ENCODE results near the gene P2RX2. TPM values are rescaled to one million over a fixed set of nuclear protein-coding genes. Genes with fewer than 3 reads are reported as not detected.

The P2RX2 gene
- total and polyA plus RNA-seq, 3 donors from 2014 or later = 2.2 to 3.0 (median 2.7) TPM

DNA sequence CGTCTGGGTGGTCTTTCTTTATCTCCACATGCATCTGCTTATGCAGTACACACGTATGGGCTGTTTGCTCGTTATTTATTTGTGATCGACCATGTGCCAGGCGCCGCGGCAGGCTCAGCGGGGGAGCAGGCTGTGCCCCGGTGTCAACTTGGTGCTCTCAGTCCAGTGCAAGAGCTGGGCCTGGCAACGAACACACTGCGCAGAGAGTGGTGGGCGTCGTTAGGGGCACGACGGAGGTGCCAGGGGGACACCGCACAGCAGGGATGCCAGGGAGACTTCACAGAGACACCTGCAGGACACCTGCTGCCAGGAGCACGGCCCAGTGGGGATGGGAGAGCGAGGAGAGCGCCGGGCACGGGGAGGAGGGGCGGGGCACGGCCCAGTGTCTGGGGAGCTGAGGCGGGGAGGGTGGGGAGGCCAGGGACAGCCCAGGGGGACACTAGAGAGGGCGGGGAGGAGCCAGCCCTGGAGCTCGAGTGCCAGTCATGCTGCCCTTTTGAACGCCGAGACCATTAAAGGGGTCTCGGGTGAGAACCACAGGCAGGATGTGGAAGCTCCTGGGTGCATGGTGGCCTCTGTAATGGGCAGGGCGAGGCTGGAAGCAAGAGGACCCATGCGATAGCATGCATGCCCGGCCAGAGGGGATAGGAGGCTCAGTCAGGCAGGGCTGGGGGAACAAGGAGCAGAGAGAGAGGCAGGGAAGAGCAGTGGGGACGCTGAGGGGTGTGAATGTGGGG is 7.5 kb upstream of the P2RX2 start:
- intact Hi-C loops (cut with DNase I; ENCODE audit: low total_unique reads) = no loop called here
- WGBS, 2 donors = 76 to 85% methylated on average over 27 to 33 of the region's 33 CpGs

DNA sequence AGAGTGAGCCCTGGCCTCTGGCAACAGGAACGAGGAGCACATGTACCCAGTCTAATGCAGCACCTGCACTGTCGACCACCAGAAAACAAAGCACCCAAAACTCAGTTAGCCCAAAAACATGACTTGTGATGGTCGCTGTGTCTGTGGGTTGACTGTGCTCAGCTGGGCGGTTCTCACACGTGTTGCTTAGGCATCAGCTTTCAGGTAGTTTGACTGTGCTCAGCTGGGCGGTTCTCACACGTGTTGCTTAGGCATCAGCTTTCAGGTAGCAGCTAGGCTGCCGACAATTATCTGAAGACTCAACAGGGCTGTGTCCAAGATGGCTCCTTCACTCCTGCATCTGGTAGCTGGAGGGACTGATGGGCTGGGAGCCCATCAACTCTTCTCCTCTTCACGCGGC is 7.0 kb upstream of the P2RX2 start:
- DNase-seq = no peak
- Histone ChIP-seq H3K9me3 (no peaks in the 10 kb centered on the region), H3K36me3 (ENCODE audit: low read depth, missing control alignments) (no peaks in the 10 kb centered on the region), H3K27me3 (no peaks in the 10 kb centered on the region), H3K4me3 (no peak overlapping the region), H3K27ac (no peak overlapping the region), H3K4me1 (no peaks in the 10 kb centered on the region)
- intact Hi-C loops (cut with DNase I; ENCODE audit: low total_unique reads) = no loop called here
- TF ChIP-seq, protein P1, sequence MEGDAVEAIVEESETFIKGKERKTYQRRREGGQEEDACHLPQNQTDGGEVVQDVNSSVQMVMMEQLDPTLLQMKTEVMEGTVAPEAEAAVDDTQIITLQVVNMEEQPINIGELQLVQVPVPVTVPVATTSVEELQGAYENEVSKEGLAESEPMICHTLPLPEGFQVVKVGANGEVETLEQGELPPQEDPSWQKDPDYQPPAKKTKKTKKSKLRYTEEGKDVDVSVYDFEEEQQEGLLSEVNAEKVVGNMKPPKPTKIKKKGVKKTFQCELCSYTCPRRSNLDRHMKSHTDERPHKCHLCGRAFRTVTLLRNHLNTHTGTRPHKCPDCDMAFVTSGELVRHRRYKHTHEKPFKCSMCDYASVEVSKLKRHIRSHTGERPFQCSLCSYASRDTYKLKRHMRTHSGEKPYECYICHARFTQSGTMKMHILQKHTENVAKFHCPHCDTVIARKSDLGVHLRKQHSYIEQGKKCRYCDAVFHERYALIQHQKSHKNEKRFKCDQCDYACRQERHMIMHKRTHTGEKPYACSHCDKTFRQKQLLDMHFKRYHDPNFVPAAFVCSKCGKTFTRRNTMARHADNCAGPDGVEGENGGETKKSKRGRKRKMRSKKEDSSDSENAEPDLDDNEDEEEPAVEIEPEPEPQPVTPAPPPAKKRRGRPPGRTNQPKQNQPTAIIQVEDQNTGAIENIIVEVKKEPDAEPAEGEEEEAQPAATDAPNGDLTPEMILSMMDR (IDR thresholded peaks at IDR 0.05) = no peak
- TF ChIP-seq POLR2A (IDR thresholded peaks at IDR 0.05) = no peak
- WGBS, 2 donors = 95 to 97% methylated on average over 10 of the region's 10 CpGs

More for the DNA sequence above, 7.5 kb upstream of the P2RX2 start:
- DNase-seq = no peak
- no peak overlapping the region for H3K27ac ChIP-seq
- no peak for TF ChIP-seq POLR2A (IDR thresholded peaks at IDR 0.05)
- H3K4me3 ChIP-seq = no peak overlapping the region
- no peaks in the 10 kb centered on the region for H3K27me3 ChIP-seq
- no peaks in the 10 kb centered on the region for H3K9me3 ChIP-seq
- no peaks in the 10 kb centered on the region for H3K4me1 ChIP-seq
- H3K36me3 ChIP-seq (ENCODE audit: low read depth, missing control alignments) = no peaks in the 10 kb centered on the region

DNA sequence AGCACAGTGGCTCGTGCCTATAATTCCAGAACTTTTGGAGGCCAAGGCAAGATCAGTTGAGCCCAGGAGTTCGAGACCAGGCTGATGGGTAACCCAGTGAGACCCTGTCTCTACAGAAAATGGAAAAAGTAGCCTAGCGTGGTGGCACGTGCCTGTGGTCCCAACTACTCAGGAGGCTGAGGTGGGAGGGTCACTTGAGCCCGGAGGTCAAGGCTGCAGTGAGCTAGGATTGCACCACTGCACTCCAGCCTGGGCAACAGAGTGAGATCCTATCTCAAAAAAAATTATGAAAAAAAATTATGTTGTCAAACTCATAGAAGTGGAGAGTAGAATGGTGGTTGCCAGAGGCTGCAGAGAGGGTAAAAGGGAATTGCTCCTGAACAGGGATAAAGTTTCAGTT is 4.5 kb upstream of the P2RX2 start:
- Histone ChIP-seq H3K36me3 (ENCODE audit: low read depth, missing control alignments) (no peaks in the 10 kb centered on the region), H3K4me3 (no peak overlapping the region), H3K9me3 (no peaks in the 10 kb centered on the region), H3K27me3 (no peaks in the 10 kb centered on the region), H3K27ac (no peak overlapping the region), H3K4me1 (no peaks in the 10 kb centered on the region)
- WGBS, 2 donors = 90 to 94% methylated on average over 5 of the region's 5 CpGs
- intact Hi-C loops (cut with DNase I; ENCODE audit: low total_unique reads) = no loop called here
- TF ChIP-seq, protein P1 (IDR thresholded peaks at IDR 0.05) = no peak
- no peak for TF ChIP-seq POLR2A (IDR thresholded peaks at IDR 0.05)
- DNase-seq = no peak

GRCh38 chr12:132614861-132615578 is 3.6 kb upstream of the P2RX2 start:
- 35 to 57% methylated on average over 15 to 18 of the region's 18 CpGs for WGBS, 2 donors
- Histone ChIP-seq H3K36me3 (ENCODE audit: low read depth, missing control alignments) (no peaks in the 10 kb centered on the region), H3K4me1 (no peaks in the 10 kb centered on the region), H3K4me3 (no peak overlapping the region), H3K27me3 (no peaks in the 10 kb centered on the region), H3K9me3 (no peaks in the 10 kb centered on the region), H3K27ac (no peak overlapping the region)
- DNase-seq = peak; percentile 85
- intact Hi-C loops (cut with DNase I; ENCODE audit: low total_unique reads) = no loop called here
- TF ChIP-seq, protein P1 (IDR thresholded peaks at IDR 0.05) = peak; percentile 86 to 89 (median 88)
- TF ChIP-seq POLR2A (IDR thresholded peaks at IDR 0.05) = no peak

GRCh38 chr12:132615579-132616038 is 3.0 kb upstream of the P2RX2 start:
- no peaks in the 10 kb centered on the region for H3K9me3 ChIP-seq
- H3K27me3 ChIP-seq = no peaks in the 10 kb centered on the region
- TF ChIP-seq, protein P1 (IDR thresholded peaks at IDR 0.05) = no peak
- TF ChIP-seq POLR2A (IDR thresholded peaks at IDR 0.05) = no peak
- DNase-seq = no peak
- intact Hi-C loops (cut with DNase I; ENCODE audit: low total_unique reads) = no loop called here
- H3K36me3 ChIP-seq (ENCODE audit: low read depth, missing control alignments) = no peaks in the 10 kb centered on the region
- H3K27ac ChIP-seq = no peak overlapping the region
- WGBS, 2 donors = 81 to 84% methylated on average over 15 to 16 of the region's 16 CpGs
- H3K4me3 ChIP-seq = no peak overlapping the region
- H3K4me1 ChIP-seq = no peaks in the 10 kb centered on the region
